ENCODE results near the gene OR5C1. TPM values are rescaled to one million over a fixed set of nuclear protein-coding genes. Genes with fewer than 3 reads are reported as not detected.

OR5C1 gene
- total RNA-seq, 6 experiments from 2014 or later = not detected

DNA sequence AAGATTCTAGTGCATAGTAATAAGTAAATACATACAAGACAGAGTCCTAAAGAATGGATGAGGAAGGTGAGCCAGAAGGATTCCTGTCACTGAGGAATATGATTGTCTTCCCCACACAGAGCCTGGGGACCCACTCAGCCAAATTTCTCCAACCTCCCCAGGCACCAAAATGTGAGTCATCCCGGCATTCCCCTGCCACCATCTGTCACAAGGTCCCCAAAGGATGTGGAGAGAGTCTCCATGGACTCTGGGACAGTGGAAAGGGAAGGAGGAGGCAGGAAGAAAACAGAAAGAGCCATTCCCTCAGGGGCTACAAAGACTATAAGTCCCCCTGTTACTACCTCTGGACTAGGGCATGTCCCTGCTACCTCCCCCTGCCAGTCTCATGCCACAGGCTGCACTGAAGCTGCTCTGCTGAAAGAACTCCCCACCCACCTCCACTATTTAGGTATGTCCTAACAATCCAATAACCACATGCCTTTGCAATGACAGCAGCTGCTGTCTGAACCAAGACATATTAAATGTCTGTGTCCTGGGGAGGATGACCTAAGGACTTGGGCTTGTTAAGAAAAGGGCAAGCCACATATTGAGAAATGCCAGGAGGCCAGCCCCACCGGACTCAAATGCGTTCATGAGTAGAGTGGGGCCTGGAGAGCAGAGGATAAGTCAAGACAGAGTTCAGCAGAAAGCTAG, 10.7 kb upstream of the OR5C1 start:
- H3K27me3 Mint-ChIP-seq (ENCODE audit: insufficient read depth) = no peaks in the 10 kb centered on the region; the same call in 1 of the 2 replicates
- TF ChIP-seq, protein P1, sequence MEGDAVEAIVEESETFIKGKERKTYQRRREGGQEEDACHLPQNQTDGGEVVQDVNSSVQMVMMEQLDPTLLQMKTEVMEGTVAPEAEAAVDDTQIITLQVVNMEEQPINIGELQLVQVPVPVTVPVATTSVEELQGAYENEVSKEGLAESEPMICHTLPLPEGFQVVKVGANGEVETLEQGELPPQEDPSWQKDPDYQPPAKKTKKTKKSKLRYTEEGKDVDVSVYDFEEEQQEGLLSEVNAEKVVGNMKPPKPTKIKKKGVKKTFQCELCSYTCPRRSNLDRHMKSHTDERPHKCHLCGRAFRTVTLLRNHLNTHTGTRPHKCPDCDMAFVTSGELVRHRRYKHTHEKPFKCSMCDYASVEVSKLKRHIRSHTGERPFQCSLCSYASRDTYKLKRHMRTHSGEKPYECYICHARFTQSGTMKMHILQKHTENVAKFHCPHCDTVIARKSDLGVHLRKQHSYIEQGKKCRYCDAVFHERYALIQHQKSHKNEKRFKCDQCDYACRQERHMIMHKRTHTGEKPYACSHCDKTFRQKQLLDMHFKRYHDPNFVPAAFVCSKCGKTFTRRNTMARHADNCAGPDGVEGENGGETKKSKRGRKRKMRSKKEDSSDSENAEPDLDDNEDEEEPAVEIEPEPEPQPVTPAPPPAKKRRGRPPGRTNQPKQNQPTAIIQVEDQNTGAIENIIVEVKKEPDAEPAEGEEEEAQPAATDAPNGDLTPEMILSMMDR (IDR thresholded peaks at IDR 0.05) = no peak
- DNase-seq = peak; percentile 62
- peak overlapping the region; percentile 39 for H3K4me3 Mint-ChIP-seq
- peaks cover 23% of the 10 kb centered on the region for H3K4me1 Mint-ChIP-seq (ENCODE audit: low read depth)
- H3K27ac Mint-ChIP-seq = peak overlapping the region; percentile 63; the same call in 1 of the 2 replicates
- no peaks in the 10 kb centered on the region for H3K36me3 Mint-ChIP-seq (ENCODE audit: low read depth)
- 0 out of 2 replicates have a peak, but pooled peaks cover 1% of the 10 kb centered on the region for H3K9me3 Mint-ChIP-seq

- H3K27ac Mint-ChIP-seq = no peak overlapping the region
- no peak overlapping the region for H3K4me3 Mint-ChIP-seq
- DNase-seq = no peak
- H3K9me3 Mint-ChIP-seq = no peaks in the 10 kb centered on the region
- TF ChIP-seq, protein P1 (IDR thresholded peaks at IDR 0.05) = no peak
- no peaks in the 10 kb centered on the region for H3K36me3 Mint-ChIP-seq (ENCODE audit: low read depth)
- H3K27me3 Mint-ChIP-seq (ENCODE audit: insufficient read depth) = no peaks in the 10 kb centered on the region; the same call in 1 of the 2 replicates
- H3K4me1 Mint-ChIP-seq (ENCODE audit: low read depth) = peaks cover 23% of the 10 kb centered on the region
These were observed 9.6 kb upstream of the OR5C1 start for GRCh38 chr9:122779181-122779580.

GRCh38 chr9:122780026-122780425, 8.7 kb upstream of the OR5C1 start:
- peaks cover 23% of the 10 kb centered on the region for H3K4me1 Mint-ChIP-seq (ENCODE audit: low read depth)
- H3K27ac Mint-ChIP-seq = no peak overlapping the region
- no peak overlapping the region for H3K4me3 Mint-ChIP-seq
- H3K9me3 Mint-ChIP-seq = no peaks in the 10 kb centered on the region
- TF ChIP-seq, protein P1 (IDR thresholded peaks at IDR 0.05) = no peak
- H3K27me3 Mint-ChIP-seq (ENCODE audit: insufficient read depth) = no peaks in the 10 kb centered on the region; the same call in 1 of the 2 replicates
- no peak for DNase-seq
- no peaks in the 10 kb centered on the region for H3K36me3 Mint-ChIP-seq (ENCODE audit: low read depth)

- Mint-ChIP-seq H3K27ac (no peak overlapping the region), H3K9me3 (no peaks in the 10 kb centered on the region), H3K4me1 (ENCODE audit: low read depth) (peaks cover 19% of the 10 kb centered on the region), H3K27me3 (ENCODE audit: insufficient read depth) (peaks cover 1% of the 10 kb centered on the region), H3K4me3 (no peak overlapping the region), H3K36me3 (ENCODE audit: low read depth) (no peaks in the 10 kb centered on the region)
- TF ChIP-seq, protein P1 (IDR thresholded peaks at IDR 0.05) = no peak
- DNase-seq = no peak
These were observed 7.1 kb upstream of the OR5C1 start for GRCh38 chr9:122781671-122782070.

- Mint-ChIP-seq H3K4me3 (no peak overlapping the region), H3K27ac (no peak overlapping the region), H3K27me3 (ENCODE audit: insufficient read depth) (peaks cover 10% of the 10 kb centered on the region), H3K36me3 (ENCODE audit: low read depth) (no peaks in the 10 kb centered on the region), H3K4me1 (ENCODE audit: low read depth) (no peaks in the 10 kb centered on the region), H3K9me3 (no peaks in the 10 kb centered on the region)
- TF ChIP-seq, protein P1 (IDR thresholded peaks at IDR 0.05) = no peak
- no peak for DNase-seq
These were observed 3.5 kb upstream of the OR5C1 start for GRCh38 chr9:122785269-122785668.
